ENCODE results near the gene KIAA1217.

KIAA1217 gene

GRCh38 chr10:24542314-24543270 lies 333.7 kb downstream of the KIAA1217 start:
- no peak for DNase-seq (ENCODE audit: low read depth in 1 of 2, low spot score in 1 of 2)

- DNase-seq (ENCODE audit: low read depth in 1 of 2, low spot score in 1 of 2): no peak
Observed at GRCh38 chr10:24544776-24545175, 335.8 kb downstream of the KIAA1217 start.

GRCh38 chr10:24545585-24545984 lies 336.6 kb downstream of the KIAA1217 start:
- DNase-seq (ENCODE audit: low read depth in 1 of 2, low spot score in 1 of 2): no peak

- DNase-seq (ENCODE audit: low read depth in 1 of 2, low spot score in 1 of 2): no peak
Observed at GRCh38 chr10:24550680-24551079, 341.7 kb downstream of the KIAA1217 start.

- DNase-seq (ENCODE audit: low read depth in 1 of 2, low spot score in 1 of 2): no peak
Observed at GRCh38 chr10:24551161-24551560, 342.2 kb downstream of the KIAA1217 start.

GRCh38 chr10:24552346-24553016 lies 343.5 kb downstream of the KIAA1217 start:
- no peak for DNase-seq (ENCODE audit: low read depth in 1 of 2, low spot score in 1 of 2)

GRCh38 chr10:24553051-24553612 lies 344.2 kb downstream of the KIAA1217 start:
- DNase-seq (ENCODE audit: low read depth in 1 of 2, low spot score in 1 of 2): no peak

- no peak for DNase-seq (ENCODE audit: low read depth in 1 of 2, low spot score in 1 of 2)
Observed at GRCh38 chr10:24554036-24554435, 345.1 kb downstream of the KIAA1217 start.

GRCh38 chr10:24556126-24556749 lies 347.3 kb downstream of the KIAA1217 start:
- DNase-seq (ENCODE audit: low read depth in 1 of 2, low spot score in 1 of 2): no peak

- DNase-seq (ENCODE audit: low read depth in 1 of 2, low spot score in 1 of 2): no peak
Observed at GRCh38 chr10:24556750-24557742, 348.1 kb downstream of the KIAA1217 start.

- DNase-seq (ENCODE audit: low read depth in 1 of 2, low spot score in 1 of 2): no peak
Observed at GRCh38 chr10:24561453-24561852, 352.5 kb downstream of the KIAA1217 start.

GRCh38 chr10:24568042-24568441 lies 359.1 kb downstream of the KIAA1217 start:
- DNase-seq (ENCODE audit: low read depth in 1 of 2, low spot score in 1 of 2): no peak

- DNase-seq (ENCODE audit: low read depth in 1 of 2, low spot score in 1 of 2): no peak
Observed at GRCh38 chr10:24569330-24569796, 360.4 kb downstream of the KIAA1217 start.

- no peak for DNase-seq (ENCODE audit: low read depth in 1 of 2, low spot score in 1 of 2)
Observed at GRCh38 chr10:24569828-24570657, 361.1 kb downstream of the KIAA1217 start.

- DNase-seq (ENCODE audit: low read depth in 1 of 2, low spot score in 1 of 2): no peak
Observed at GRCh38 chr10:24570658-24571426, 361.9 kb downstream of the KIAA1217 start.

GRCh38 chr10:24571870-24572450 lies 363.0 kb downstream of the KIAA1217 start:
- no peak for DNase-seq (ENCODE audit: low read depth in 1 of 2, low spot score in 1 of 2)

GRCh38 chr10:24574161-24574560 lies 365.2 kb downstream of the KIAA1217 start:
- no peak for DNase-seq (ENCODE audit: low read depth in 1 of 2, low spot score in 1 of 2)

GRCh38 chr10:24574578-24575155 lies 365.7 kb downstream of the KIAA1217 start:
- no peak for DNase-seq (ENCODE audit: low read depth in 1 of 2, low spot score in 1 of 2)
